K562 (cell line): ENCODE results near the gene FOXJ2. TPM values are rescaled to one million over a fixed set of nuclear protein-coding genes. Genes with fewer than 3 reads are reported as not detected.
A peak's percentile ranks its signal among the peaks of the same experiment; 100 is the strongest.

ENCODE experiments used
- ATAC-seq: fragments of 200-7000 bp; cut with Tn5 transposase; 3 replicates; pipeline ENCODE4 v1.9.1; 2020; ENCODE audit warnings: moderate library complexity
- BruUV-seq: library from RNA; stranded (reverse); fragments of 400-500 nt; replicated peaks from 2 replicates; lab custom pipeline; 2021; lab: Mats Ljungman, UMichigan
- CTCF ChIA-PET: fragments of 300-600 bp; formaldehyde crosslinking; extraction: SDS; loops from one replicate; lab custom pipeline; 2021; ENCODE audit warnings: low intra/inter-chr PET ratio; lab: Yijun Ruan, JAX
- POLR2A ChIA-PET: fragments of 300-600, 350-650 bp; sonication (Branson Sonifier 250); formaldehyde crosslinking; extraction: SDS; loops from one replicate; lab custom pipeline; 2021; ENCODE audit warnings: antibody characterized with exemption, inconsistent platforms; lab: Yijun Ruan, JAX
- DNase-seq, 4 experiments: peaks; one replicate each; pipeline versions ENCODE4 v3.0.0 to v3.0.0-alpha.2; 2011 to 2018; ENCODE audit warnings: low spot score in 3 of 4, mixed read lengths in 3 of 4; ENCODE audit errors: extremely low read depth in 1 of 4
- FAIRE-seq: peaks from 2 replicates; lab custom pipeline; 2011; peaks lifted over from hg19 to GRCh38; lab: Jason Lieb, UNC
- H2AFZ ChIP-seq: 2 replicates; pipeline ENCODE4 v1.6.0; 2011; ENCODE audit warnings: low read depth, low read length, control low read depth, inconsistent platforms
- H3K27ac ChIP-seq: fragments of 200-600 bp; 3 replicates; pipeline ENCODE4 v1.8.0; 2011; ENCODE audit warnings: low read depth, mild to moderate bottlenecking, control low read depth, inconsistent platforms, low read length, moderate library complexity, mixed read lengths; ENCODE audit errors: extremely low read depth
- H3K27me3 ChIP-seq, 2 experiments: fragments of 300-600 bp in 1 of 2; 2 replicates in 1 of 2; 3 replicates in 1 of 2; pipeline versions ENCODE4 v1.6.0 to v1.8.0; 2011; ENCODE audit warnings: inconsistent platforms in 2 of 2, low read length in 2 of 2, mild to moderate bottlenecking in 1 of 2, mixed read lengths in 1 of 2, moderate library complexity in 1 of 2; ENCODE audit not compliant: control insufficient read depth in 2 of 2, insufficient read depth in 2 of 2
- H3K36me3 ChIP-seq: fragments of 300-600 bp; 3 replicates; pipeline ENCODE4 v1.8.0; 2011; ENCODE audit warnings: mild to moderate bottlenecking, low read length, inconsistent platforms; ENCODE audit not compliant: control insufficient read depth, insufficient read depth
- H3K4me1 ChIP-seq, 2 experiments: fragments of 200-600 bp in 1 of 2; replicated peaks in 1 of 2; 2 replicates in 1 of 2; 3 replicates in 1 of 2; pipeline versions ENCODE4 v1.5.1 to v1.8.0; 2011; ENCODE audit warnings: inconsistent platforms in 2 of 2, low read length in 2 of 2, mild to moderate bottlenecking in 1 of 2, mixed read lengths in 1 of 2, moderate library complexity in 1 of 2; ENCODE audit not compliant: control insufficient read depth in 2 of 2, insufficient read depth in 2 of 2
- H3K4me2 ChIP-seq: 2 replicates; pipeline ENCODE4 v1.6.1; 2011; ENCODE audit warnings: low read length, control low read depth, inconsistent platforms, mixed read lengths; ENCODE audit not compliant: insufficient read depth
- H3K4me3 ChIP-seq: fragments of 200-600 bp; sonication (generic), shearing (Covaris generic); 2 replicates; pipeline ENCODE4 v1.5.1; 2016; ENCODE audit warnings: control low read depth, inconsistent platforms
- H3K79me2 ChIP-seq: fragments of 200-600 bp; 3 replicates; pipeline ENCODE4 v1.8.0; 2011; ENCODE audit warnings: low read length, inconsistent platforms; ENCODE audit not compliant: control insufficient read depth, insufficient read depth
- H3K9ac ChIP-seq, 2 experiments: 2 replicates each; pipeline versions ENCODE4 v1.6.0 to v1.6.1; 2011; ENCODE audit warnings: low read depth in 2 of 2, low read length in 2 of 2, control low read depth in 1 of 2, inconsistent platforms in 1 of 2, mild to moderate bottlenecking in 1 of 2, mixed read lengths in 1 of 2; ENCODE audit not compliant: insufficient read depth in 1 of 2
- H3K9me1 ChIP-seq: one replicate; pipeline ENCODE4 v1.6.0; 2011; ENCODE audit warnings: inconsistent platforms, mild to moderate bottlenecking, low read length, moderate library complexity; ENCODE audit not compliant: control insufficient read depth, insufficient read depth
- H3K9me3 ChIP-seq: replicated peaks from 2 replicates; pipeline ENCODE4 v1.5.1; 2011; ENCODE audit warnings: low read depth, low read length, inconsistent platforms; ENCODE audit not compliant: control insufficient read depth, insufficient read depth
- H4K20me1 ChIP-seq: replicated peaks from 2 replicates; pipeline ENCODE4 v1.6.1; 2011; ENCODE audit warnings: low read length, inconsistent platforms, mixed read lengths; ENCODE audit not compliant: control insufficient read depth, insufficient read depth
- DACH1 ChIP-seq: fragments of 450-650 bp; IDR thresholded peaks from 2 replicates; pipeline ENCODE4 v1.6.1; 2018; ENCODE audit not compliant: partially characterized antibody
- DDX20 ChIP-seq: fragments of 450-650 bp; IDR thresholded peaks from 2 replicates; pipeline ENCODE4 v1.6.1; 2016; ENCODE audit warnings: missing genetic modification characterization, low read depth, mild to moderate bottlenecking, missing compliant biosample characterization, moderate library complexity
- FOXO4 ChIP-seq: fragments of 450-650 bp; formaldehyde crosslinking; IDR thresholded peaks from 2 replicates; pipeline ENCODE4 v1.4.0; 2020; ENCODE audit warnings: mild to moderate bottlenecking, moderate library complexity
- HMGXB4 ChIP-seq: sonication (generic); formaldehyde crosslinking; IDR thresholded peaks from 2 replicates; pipeline ENCODE4 v1.8.1; 2023; ENCODE audit warnings: mild to moderate bottlenecking, missing genetic modification reagents
- HNRNPLL ChIP-seq: fragments of 200-400 bp; formaldehyde crosslinking; IDR thresholded peaks from 2 replicates; pipeline ENCODE4 v1.6.1; 2017; ENCODE audit warnings: low read length, low read depth, mild to moderate bottlenecking; ENCODE audit not compliant: poor library complexity, severe bottlenecking
- JUND ChIP-seq, 2 experiments: IDR thresholded peaks; 2 replicates in 1 of 2; 3 replicates in 1 of 2; pipeline ENCODE4 v1.6.1; 2011; ENCODE audit warnings: borderline replicate concordance in 2 of 2, low read depth in 2 of 2, low read length in 2 of 2, improper control_type of control experiment in 1 of 2, missing biosample characterization in 1 of 2, missing genetic modification characterization in 1 of 2, missing genetic modification reagents in 1 of 2
- LEF1 ChIP-seq: fragments of 450-650 bp; IDR thresholded peaks from 2 replicates; pipeline ENCODE4 v1.6.1; 2016; ENCODE audit warnings: mild to moderate bottlenecking
- RAD51 ChIP-seq: fragments of 450-650 bp; IDR thresholded peaks from 2 replicates; pipeline ENCODE4 v1.7.1; 2016; ENCODE audit warnings: low read depth, mild to moderate bottlenecking, borderline replicate concordance
- RNF2 ChIP-seq: sonication (generic); IDR thresholded peaks from 2 replicates; pipeline ENCODE4 v1.6.1; 2016
- SREBF2 ChIP-seq: sonication (generic); formaldehyde crosslinking; IDR thresholded peaks from 2 replicates; pipeline ENCODE4 v1.4.0; 2020; ENCODE audit warnings: mild to moderate bottlenecking, missing genetic modification reagents
- ZNF347 ChIP-seq: fragments of 450-650 bp; formaldehyde crosslinking; IDR thresholded peaks from 2 replicates; pipeline ENCODE4 v1.4.0; 2020; ENCODE audit warnings: low read depth, mild to moderate bottlenecking, moderate library complexity
- ZNF644 ChIP-seq: fragments of 200-800 bp; sonication (Bioruptor generic); IDR thresholded peaks from 2 replicates; pipeline ENCODE4 v1.6.1; 2016; ENCODE audit warnings: low read depth, missing genetic modification characterization, missing compliant biosample characterization
- in situ Hi-C: fragments of 300-500 bp; cut with MboI; formaldehyde crosslinking; loops from 4 replicates; pipeline ENCODE4 v1.15.0; 2018; ENCODE audit warnings: inconsistent platforms, mixed read lengths
- intact Hi-C: fragments of 100-400 bp; cut with micrococcal nuclease; formaldehyde crosslinking; loops from 2 replicates; pipeline ENCODE4 v1.14.2; 2022
- polyA plus RNA-seq, 8 experiments: library from polyadenylated mRNA; depleted of rRNA in 4 of 8; stranded (reverse) in 5 of 8; unstranded in 3 of 8; fragments of >200 nt; fragmentation: Nextera tagmentation in 2 of 8; fragmentation: Illumina TruSeq in 1 of 8; extraction: Ambion mirVana in 2 of 8; extraction: Trizol in 1 of 8; gene quantifications; 2 replicates each; pipeline versions ENCODE4 v1.2.1 to v1.2.3, GENCODE V29; 2011 to 2014; ENCODE audit warnings: inconsistent platforms in 1 of 8, missing spikeins in 1 of 8
- total RNA-seq, 7 experiments: library from RNA; depleted of rRNA in 6 of 7; stranded (reverse); fragments of >200 nt in 6 of 7; fragmentation: Illumina TruSeq in 2 of 7; extraction: Trizol in 2 of 7; gene quantifications; 2 replicates each; pipeline versions ENCODE4 v1.2.1 to v1.2.3, GENCODE V29; 2011 to 2021; ENCODE audit warnings: low replicate concordance in 1 of 7
- TF ChIP-seq, protein P1 (sequence below): sonication (generic); formaldehyde crosslinking; IDR thresholded peaks from 2 replicates; pipeline ENCODE4 v1.8.0; 2022; ENCODE audit warnings: missing genetic modification reagents, mild to moderate bottlenecking, borderline replicate concordance
- TF ChIP-seq, protein P2 (sequence below), 2 experiments: fragments of 450-650 bp in 1 of 2; sonication (generic) in 1 of 2; formaldehyde crosslinking in 1 of 2; IDR thresholded peaks in 1 of 2; conservative IDR thresholded peaks in 1 of 2; 2 replicates each; pipeline versions ENCODE4 v1.6.1 to v1.8.1; 2016 to 2023; ENCODE audit warnings: mild to moderate bottlenecking in 2 of 2, moderate library complexity in 2 of 2, inconsistent platforms in 1 of 2, missing genetic modification reagents in 1 of 2

Gene FOXJ2
- total and polyA plus RNA-seq, 9 of the 15 experiments (the other 6 are each of a cell fraction or from before 2014, with no cell fraction given), result 1.0 to 7.5 (median 2.4) TPM

DNA sequence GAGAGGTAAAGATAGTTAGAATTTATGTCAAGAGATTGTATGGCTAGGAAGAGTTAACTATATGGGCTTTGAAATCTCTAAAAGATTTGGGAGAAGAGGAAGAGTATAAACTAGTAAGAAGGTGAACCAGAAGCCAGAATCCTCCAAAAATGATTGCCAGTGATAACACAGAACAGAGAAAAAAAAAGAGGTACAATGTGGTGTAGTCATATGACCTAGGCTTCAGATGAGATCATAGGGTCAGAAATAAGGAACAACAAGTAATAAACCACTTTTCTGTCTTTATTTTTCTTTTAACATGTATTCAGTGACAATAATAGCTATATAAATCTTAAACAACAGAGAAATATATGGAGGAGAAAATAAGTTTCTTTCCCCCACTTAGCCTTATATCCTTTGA, 47.6 kb downstream of the FOXJ2 start:
- FAIRE-seq (no peak), DNase-seq (peak in 3 of 4 experiments; percentile 14 to 33 (median 23)), ATAC-seq (no peak)
- H3K79me2 ChIP-seq, result peaks cover 42% of the 10 kb centered on the region
- H3K4me1 ChIP-seq, result peaks cover 14 to 17% of the 10 kb centered on the region in 2 experiments; a peak in 4 of 5 replicates
- peak overlapping the region in 1 of 2 experiments; percentile 89; a peak in 2 of 4 replicates for H3K9ac ChIP-seq
- H3K27ac ChIP-seq, result peak overlapping the region; percentile 90; the same call in 2 of the 3 replicates
- intact Hi-C loops, result loop anchor here (5.0 to 10.0 kb wide), 2 partner anchors 48 to 145 kb away; partner anchors contain the start of genes FOXJ2 and SLC2A3
- ChIA-PET CTCF (no interaction called here), POLR2A (no interaction called here)
- H3K4me2 ChIP-seq, result peak overlapping the region; percentile 3; the same call in 1 of the 2 replicates
- no peaks in the 10 kb centered on the region for H3K9me3 ChIP-seq
- H3K27me3 ChIP-seq, result no peaks in the 10 kb centered on the region
- H3K36me3 ChIP-seq, result peaks cover 5% of the 10 kb centered on the region; the same call in 1 of the 3 replicates
- H2AFZ ChIP-seq, result peak overlapping the region; percentile 48
- in situ Hi-C loops, result loop anchor here (5.0 kb wide), 1 partner anchor 33 kb away; no protein-coding TSS in a partner anchor
- no peak overlapping the region for H3K4me3 ChIP-seq
- H4K20me1 ChIP-seq, result 0 out of 2 replicates have a peak, but pooled peaks cover 3% of the 10 kb centered on the region
- H3K9me1 ChIP-seq, result no peaks in the 10 kb centered on the region
- no TSS peak for BruUV-seq
- TF ChIP-seq RNF2, result no peak
- TF ChIP-seq DDX20 (tag), result 0 out of 2 replicates have a peak, but pooled peaks have one; percentile 21
- no peak for TF ChIP-seq HMGXB4 (CRISPR knock-in tag)
- TF ChIP-seq, protein P1, sequence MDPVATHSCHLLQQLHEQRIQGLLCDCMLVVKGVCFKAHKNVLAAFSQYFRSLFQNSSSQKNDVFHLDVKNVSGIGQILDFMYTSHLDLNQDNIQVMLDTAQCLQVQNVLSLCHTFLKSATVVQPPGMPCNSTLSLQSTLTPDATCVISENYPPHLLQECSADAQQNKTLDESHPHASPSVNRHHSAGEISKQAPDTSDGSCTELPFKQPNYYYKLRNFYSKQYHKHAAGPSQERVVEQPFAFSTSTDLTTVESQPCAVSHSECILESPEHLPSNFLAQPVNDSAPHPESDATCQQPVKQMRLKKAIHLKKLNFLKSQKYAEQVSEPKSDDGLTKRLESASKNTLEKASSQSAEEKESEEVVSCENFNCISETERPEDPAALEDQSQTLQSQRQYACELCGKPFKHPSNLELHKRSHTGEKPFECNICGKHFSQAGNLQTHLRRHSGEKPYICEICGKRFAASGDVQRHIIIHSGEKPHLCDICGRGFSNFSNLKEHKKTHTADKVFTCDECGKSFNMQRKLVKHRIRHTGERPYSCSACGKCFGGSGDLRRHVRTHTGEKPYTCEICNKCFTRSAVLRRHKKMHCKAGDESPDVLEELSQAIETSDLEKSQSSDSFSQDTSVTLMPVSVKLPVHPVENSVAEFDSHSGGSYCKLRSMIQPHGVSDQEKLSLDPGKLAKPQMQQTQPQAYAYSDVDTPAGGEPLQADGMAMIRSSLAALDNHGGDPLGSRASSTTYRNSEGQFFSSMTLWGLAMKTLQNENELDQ (CRISPR knock-in tag), result no peak
- TF ChIP-seq HNRNPLL, result no peak
- TF ChIP-seq SREBF2 (CRISPR knock-in tag), result no peak
- no peak for TF ChIP-seq LEF1
- peak; percentile 46; the same call in 1 of the 2 replicates for TF ChIP-seq RAD51
- no peak for TF ChIP-seq DACH1
- no peak for TF ChIP-seq ZNF347 (CRISPR knock-in tag)
- TF ChIP-seq FOXO4 (CRISPR knock-in tag), result no peak
- peak; percentile 68 for TF ChIP-seq JUND (IDR thresholded peaks at IDR 0.05; ENCODE audit: borderline replicate concordance, low read depth, low read length)
- peak; percentile 87 for TF ChIP-seq JUND (tag; IDR thresholded peaks at IDR 0.05; ENCODE audit: borderline replicate concordance, low read depth, low read length)
- TF ChIP-seq, protein P2, sequence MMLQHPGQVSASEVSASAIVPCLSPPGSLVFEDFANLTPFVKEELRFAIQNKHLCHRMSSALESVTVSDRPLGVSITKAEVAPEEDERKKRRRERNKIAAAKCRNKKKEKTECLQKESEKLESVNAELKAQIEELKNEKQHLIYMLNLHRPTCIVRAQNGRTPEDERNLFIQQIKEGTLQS (IDR thresholded peaks at IDR 0.05), result peak; percentile 71; the same call in 1 of the 2 replicates
- TF ChIP-seq, protein P2 (CRISPR knock-in tag; conservative IDR thresholded peaks at IDR 0.05), result no peak
- no peak for TF ChIP-seq ZNF644 (tag)
